Measurements from ENCODE around the gene NKAIN2.

Gene NKAIN2

GRCh38 chr6:124872361-124873065, 1068.8 kb downstream of the NKAIN2 start:
- Histone ChIP-seq H3K4me3 (ENCODE audit: low read length) (no peak overlapping the region), H3K4me1 (ENCODE audit: insufficient read depth, low read length) (no peaks in the 10 kb centered on the region), H3K27me3 (ENCODE audit: insufficient read depth, low read length) (no peaks in the 10 kb centered on the region), H2AFZ (ENCODE audit: low read depth, low read length) (no peak overlapping the region), H3K36me3 (ENCODE audit: insufficient read depth, low read length) (no peaks in the 10 kb centered on the region), H3K9me3 (ENCODE audit: low read length) (no peaks in the 10 kb centered on the region)

GRCh38 chr6:124873066-124873410, 1069.4 kb downstream of the NKAIN2 start:
- Histone ChIP-seq H3K9me3 (ENCODE audit: low read length) (no peaks in the 10 kb centered on the region), H3K27me3 (ENCODE audit: insufficient read depth, low read length) (no peaks in the 10 kb centered on the region), H3K36me3 (ENCODE audit: insufficient read depth, low read length) (no peaks in the 10 kb centered on the region), H3K4me1 (ENCODE audit: insufficient read depth, low read length) (no peaks in the 10 kb centered on the region), H2AFZ (ENCODE audit: low read depth, low read length) (no peak overlapping the region), H3K4me3 (ENCODE audit: low read length) (no peak overlapping the region)
